Measurements from ENCODE around the gene SNRNP48. TPM values are rescaled to one million over a fixed set of nuclear protein-coding genes. Genes with fewer than 3 reads are reported as not detected.
A peak's percentile ranks its signal among the peaks of the same experiment; 100 is the strongest.

Gene SNRNP48
- total and polyA plus RNA-seq, 2 of the 4 experiments (the other 2 are of a cell fraction), result 5.2 to 6.2 TPM

DNA sequence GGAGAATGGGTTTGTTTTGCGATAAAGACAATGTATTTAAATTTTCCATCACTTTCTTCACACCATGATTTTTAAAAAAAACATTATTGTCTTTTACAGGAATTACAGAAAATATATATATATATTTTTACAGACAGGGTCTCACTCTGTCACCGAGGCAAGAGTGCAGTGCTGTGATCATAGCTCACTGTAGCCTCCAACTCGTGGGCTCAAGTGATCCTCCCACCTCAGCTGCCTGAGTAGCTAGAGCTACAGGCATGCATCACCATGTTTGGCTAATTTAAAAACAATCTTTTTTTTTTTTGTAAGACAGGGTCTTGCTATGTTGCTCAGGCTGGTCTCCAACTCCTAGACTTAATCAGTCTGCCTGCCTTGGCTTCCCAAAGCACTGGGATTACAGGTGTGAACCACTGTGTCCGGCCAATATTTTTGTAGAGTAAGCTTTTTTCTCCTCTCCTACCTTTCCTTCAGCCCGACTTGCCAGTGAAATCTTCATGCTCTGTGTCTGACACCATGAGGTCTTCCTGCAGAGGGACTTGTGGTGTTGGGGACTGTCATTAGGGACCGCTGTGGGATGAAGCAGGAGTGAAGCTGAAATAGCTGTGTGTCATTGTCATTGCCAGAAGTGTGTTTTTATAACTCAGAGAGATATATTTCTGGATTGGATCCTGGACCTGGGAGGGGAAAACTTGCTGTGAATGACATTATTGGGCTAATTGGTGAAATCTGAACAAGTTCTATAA is 35.3 kb upstream of the SNRNP48 start:
- Histone ChIP-seq H2BK5ac (ENCODE audit: low read depth, low read length, poor library complexity, severe bottlenecking) (no peak overlapping the region), H3K4me1 (ENCODE audit: control insufficient read depth, insufficient read depth, low read length) (0 out of 2 replicates have a peak, but pooled peaks cover 3% of the 10 kb centered on the region), H2BK15ac (ENCODE audit: low read depth, low read length) (no peak overlapping the region), H2BK120ac (ENCODE audit: low read depth, low read length) (no peak overlapping the region), H4K5ac (ENCODE audit: low read depth, low read length) (no peak overlapping the region), H4K20me1 (ENCODE audit: insufficient read depth, low read length) (no peaks in the 10 kb centered on the region; the same call in 1 of the 2 replicates), H3K4me2 (ENCODE audit: low read depth, low read length) (no peak overlapping the region), H3K27ac (ENCODE audit: insufficient read depth, low read length) (no peak overlapping the region), H2AK5ac (ENCODE audit: low read depth, low read length) (0 out of 2 replicates have a peak overlapping the region, but pooled peaks have one; percentile 72), H3K27me3 (ENCODE audit: control insufficient read depth, insufficient read depth, low read length) (no peaks in the 10 kb centered on the region; the same call in 1 of the 2 replicates), H3K36me3 (ENCODE audit: control insufficient read depth, insufficient read depth, low read length) (peaks cover 4% of the 10 kb centered on the region; the same call in 1 of the 2 replicates), H3K56ac (ENCODE audit: extremely low read depth, insufficient read depth, low read length) (no peak overlapping the region), H3K4ac (ENCODE audit: low read depth, low read length) (no peak overlapping the region), H3K4me3 (ENCODE audit: insufficient read depth, low read depth, low read length) (no peak overlapping the region), H3K9me3 (ENCODE audit: control insufficient read depth, insufficient read depth, low read length) (no peaks in the 10 kb centered on the region), H3K23ac (ENCODE audit: low read depth, low read length) (no peak overlapping the region), H3K9ac (ENCODE audit: low read depth, low read length) (no peak overlapping the region), H3K79me1 (ENCODE audit: low read depth in 1 of 2, low read length in 2 of 2) (peaks cover 3 to 20% of the 10 kb centered on the region in 2 experiments; a peak in 1 of 4 replicates), H2BK20ac (ENCODE audit: low read depth, low read length) (no peak overlapping the region), H4K91ac (ENCODE audit: insufficient read depth, low read depth, low read length) (no peak overlapping the region), H3K9me1 (ENCODE audit: insufficient read depth, low read length) (peaks cover 16% of the 10 kb centered on the region; the same call in 1 of the 2 replicates), H2AFZ (replicated peaks; ENCODE audit: low read length, poor library complexity) (no peak overlapping the region), H2AK9ac (replicated peaks; ENCODE audit: low read depth, low read length, poor library complexity) (no peak overlapping the region), H4K8ac (ENCODE audit: low read depth in 2 of 2, low read length in 2 of 2) (no peak overlapping the region), H3K14ac (replicated peaks; ENCODE audit: low read depth, low read length) (no peak overlapping the region), H3K18ac (ENCODE audit: low read depth, low read length) (no peak overlapping the region)
- no TSS peak for BruUV-seq (replicated peaks)
- dilution Hi-C loops (cut with HindIII; ENCODE audit: low sequenced_read_pairs, unreplicated experiment), result no loop called here
- ChIA-PET POLR2A (ENCODE audit: unreplicated experiment) (no interaction called here), CTCF (interaction anchor here (0.5 to 0.6 kb wide), 2 partner anchors 90 to 153 kb away, joined by 3 to 4 read pairs; no protein-coding TSS in a partner anchor)
- WGBS, 2 experiments (ENCODE audit: extremely low coverage in 2 of 2, insufficient read length in 1 of 2), result 62% methylated on average over 2 of the region's 6 CpGs; no CpG with 5 or more reads in 1 of the 2 experiments
- ATAC-seq (ENCODE audit: low read depth), result no peak
- no peak for TF ChIP-seq NFE2L2 (IDR thresholded peaks at IDR 0.05; ENCODE audit: low read depth, low read length)
- TF ChIP-seq FOS (IDR thresholded peaks at IDR 0.05; ENCODE audit: low read depth, low read length), result no peak
- TF ChIP-seq RFX5 (IDR thresholded peaks at IDR 0.05; ENCODE audit: low read depth, low read length), result no peak
- TF ChIP-seq MAZ (IDR thresholded peaks at IDR 0.05; ENCODE audit: borderline replicate concordance, low read depth, low read length), result no peak
- no peak for TF ChIP-seq CEBPB (IDR thresholded peaks at IDR 0.05; ENCODE audit: low read depth, low read length)
- no peak for TF ChIP-seq SMC3 (IDR thresholded peaks at IDR 0.05; ENCODE audit: low read depth, low read length)
- intact Hi-C loops (cut with micrococcal nuclease), result no loop called here
- in situ Hi-C loops (cut with MboI; ENCODE audit: low sequenced_read_pairs), result no loop called here
- DNase-seq, result no peak
